ENCODE measurements around the gene SNRPD1. TPM values are rescaled to one million over a fixed set of nuclear protein-coding genes. Genes with fewer than 3 reads are reported as not detected.

SNRPD1 gene
- total RNA-seq, 1 donor from 2014 or later = 128 TPM

DNA sequence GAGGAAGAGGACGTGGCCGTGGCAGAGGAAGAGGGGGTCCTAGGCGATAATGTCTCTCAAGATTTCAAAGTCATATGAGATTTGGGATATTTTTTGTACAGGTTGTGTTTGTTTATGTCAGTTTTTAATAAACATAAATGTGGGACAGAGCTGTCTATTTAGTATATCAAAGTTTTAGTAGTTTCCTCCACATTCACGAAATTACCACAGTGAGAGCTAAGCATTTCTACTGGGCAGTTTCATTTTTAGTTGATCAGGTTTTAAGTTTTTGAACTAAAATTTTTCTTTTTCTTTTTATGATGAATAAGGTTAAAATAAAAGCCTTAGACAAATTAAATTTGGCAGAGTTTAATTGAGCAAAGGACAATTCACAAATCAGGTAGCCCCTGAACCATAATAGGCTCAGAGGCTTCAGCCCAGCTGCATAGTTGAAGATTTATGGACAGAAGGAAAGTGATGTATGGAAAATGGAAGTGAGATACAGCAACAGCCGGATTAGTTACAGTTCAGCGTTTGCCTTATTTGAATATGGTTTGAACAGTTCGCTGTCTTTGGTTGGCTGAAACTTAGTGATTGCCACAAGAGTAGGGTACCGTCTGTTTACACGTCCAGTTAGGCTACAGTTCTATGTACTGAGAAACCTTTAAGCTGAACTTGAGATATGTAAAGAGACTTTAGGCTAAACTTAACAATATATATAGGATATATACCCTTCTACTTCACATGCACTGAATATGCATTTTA, 17.1 kb downstream of the SNRPD1 start:
- no peak overlapping the region for H3K27ac ChIP-seq
- no peaks in the 10 kb centered on the region for H3K27me3 ChIP-seq
- H3K4me3 ChIP-seq = no peak overlapping the region
- H3K4me1 Mint-ChIP-seq = no peaks in the 10 kb centered on the region
- H3K27me3 Mint-ChIP-seq (ENCODE audit: insufficient read depth, low read depth) = no peaks in the 10 kb centered on the region
- no peak overlapping the region for H3K27ac Mint-ChIP-seq
- H3K4me1 ChIP-seq = no peaks in the 10 kb centered on the region
- no peak overlapping the region for H3K4me2 ChIP-seq
- peaks cover 50% of the 10 kb centered on the region for H3K79me2 ChIP-seq (ENCODE audit: low read depth)
- no peak overlapping the region for H3K4me3 Mint-ChIP-seq
- H3K9me3 Mint-ChIP-seq = no peaks in the 10 kb centered on the region
- TF ChIP-seq, protein P1, sequence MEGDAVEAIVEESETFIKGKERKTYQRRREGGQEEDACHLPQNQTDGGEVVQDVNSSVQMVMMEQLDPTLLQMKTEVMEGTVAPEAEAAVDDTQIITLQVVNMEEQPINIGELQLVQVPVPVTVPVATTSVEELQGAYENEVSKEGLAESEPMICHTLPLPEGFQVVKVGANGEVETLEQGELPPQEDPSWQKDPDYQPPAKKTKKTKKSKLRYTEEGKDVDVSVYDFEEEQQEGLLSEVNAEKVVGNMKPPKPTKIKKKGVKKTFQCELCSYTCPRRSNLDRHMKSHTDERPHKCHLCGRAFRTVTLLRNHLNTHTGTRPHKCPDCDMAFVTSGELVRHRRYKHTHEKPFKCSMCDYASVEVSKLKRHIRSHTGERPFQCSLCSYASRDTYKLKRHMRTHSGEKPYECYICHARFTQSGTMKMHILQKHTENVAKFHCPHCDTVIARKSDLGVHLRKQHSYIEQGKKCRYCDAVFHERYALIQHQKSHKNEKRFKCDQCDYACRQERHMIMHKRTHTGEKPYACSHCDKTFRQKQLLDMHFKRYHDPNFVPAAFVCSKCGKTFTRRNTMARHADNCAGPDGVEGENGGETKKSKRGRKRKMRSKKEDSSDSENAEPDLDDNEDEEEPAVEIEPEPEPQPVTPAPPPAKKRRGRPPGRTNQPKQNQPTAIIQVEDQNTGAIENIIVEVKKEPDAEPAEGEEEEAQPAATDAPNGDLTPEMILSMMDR (IDR thresholded peaks at IDR 0.05) = no peak
- TF ChIP-seq EZH2 (IDR thresholded peaks at IDR 0.05) (no peak), EZH2phosphoT487 (IDR thresholded peaks at IDR 0.05) (no peak)
- peaks cover 29% of the 10 kb centered on the region for H3F3A ChIP-seq (ENCODE audit: low read depth)
- no peak for DNase-seq (ENCODE audit: low spot score)
- peaks cover 37% of the 10 kb centered on the region for H3K36me3 Mint-ChIP-seq
- peaks cover 37% of the 10 kb centered on the region for H3K36me3 ChIP-seq
- H4K20me1 ChIP-seq (ENCODE audit: low read depth) = peaks cover 20% of the 10 kb centered on the region
- H2AFZ ChIP-seq (replicated peaks) = no peak overlapping the region
- no peaks in the 10 kb centered on the region for H3K9me3 ChIP-seq (ENCODE audit: low read depth)
- no peak overlapping the region for H3K9ac ChIP-seq

DNA sequence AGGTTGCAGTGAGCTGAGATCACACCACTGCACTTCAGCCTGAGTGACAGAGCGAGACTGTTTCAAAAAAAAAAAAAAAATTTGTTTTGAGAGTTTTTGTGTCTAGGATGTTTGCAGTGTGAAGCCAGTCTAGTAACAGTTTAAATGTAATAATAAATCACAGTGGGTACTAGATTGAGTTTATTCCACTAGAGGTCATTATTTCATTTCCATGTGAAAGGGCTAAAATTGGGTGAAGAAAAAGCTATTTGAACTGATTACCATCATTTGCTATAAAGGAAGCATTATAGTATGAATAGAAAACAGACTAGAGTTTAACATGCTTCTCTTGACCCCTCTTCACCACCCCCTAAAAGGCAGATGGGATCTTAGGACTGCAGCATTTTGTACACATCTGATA, 20.3 kb downstream of the SNRPD1 start:
- Histone ChIP-seq H3K4me3 (no peak overlapping the region), H3K36me3 (peaks cover 29% of the 10 kb centered on the region), H3K27ac (no peak overlapping the region), H3K4me2 (no peak overlapping the region), H3K27me3 (no peaks in the 10 kb centered on the region), H3K9me3 (ENCODE audit: low read depth) (no peaks in the 10 kb centered on the region), H3K4me1 (no peaks in the 10 kb centered on the region), H2AFZ (replicated peaks) (no peak overlapping the region), H3F3A (ENCODE audit: low read depth) (peaks cover 46% of the 10 kb centered on the region), H3K9ac (no peak overlapping the region), H4K20me1 (ENCODE audit: low read depth) (peaks cover 12% of the 10 kb centered on the region), H3K79me2 (ENCODE audit: low read depth) (peaks cover 19% of the 10 kb centered on the region)
- TF ChIP-seq EZH2phosphoT487 (IDR thresholded peaks at IDR 0.05) (no peak), EZH2 (IDR thresholded peaks at IDR 0.05) (no peak)
- TF ChIP-seq, protein P1 (IDR thresholded peaks at IDR 0.05) = no peak
- DNase-seq (ENCODE audit: low spot score) = no peak
- H3K27ac Mint-ChIP-seq = no peak overlapping the region
- H3K36me3 Mint-ChIP-seq = peaks cover 34% of the 10 kb centered on the region
- H3K4me1 Mint-ChIP-seq = no peaks in the 10 kb centered on the region
- H3K27me3 Mint-ChIP-seq (ENCODE audit: insufficient read depth, low read depth) = peaks cover 2% of the 10 kb centered on the region
- no peaks in the 10 kb centered on the region for H3K9me3 Mint-ChIP-seq
- no peak overlapping the region for H3K4me3 Mint-ChIP-seq

DNA sequence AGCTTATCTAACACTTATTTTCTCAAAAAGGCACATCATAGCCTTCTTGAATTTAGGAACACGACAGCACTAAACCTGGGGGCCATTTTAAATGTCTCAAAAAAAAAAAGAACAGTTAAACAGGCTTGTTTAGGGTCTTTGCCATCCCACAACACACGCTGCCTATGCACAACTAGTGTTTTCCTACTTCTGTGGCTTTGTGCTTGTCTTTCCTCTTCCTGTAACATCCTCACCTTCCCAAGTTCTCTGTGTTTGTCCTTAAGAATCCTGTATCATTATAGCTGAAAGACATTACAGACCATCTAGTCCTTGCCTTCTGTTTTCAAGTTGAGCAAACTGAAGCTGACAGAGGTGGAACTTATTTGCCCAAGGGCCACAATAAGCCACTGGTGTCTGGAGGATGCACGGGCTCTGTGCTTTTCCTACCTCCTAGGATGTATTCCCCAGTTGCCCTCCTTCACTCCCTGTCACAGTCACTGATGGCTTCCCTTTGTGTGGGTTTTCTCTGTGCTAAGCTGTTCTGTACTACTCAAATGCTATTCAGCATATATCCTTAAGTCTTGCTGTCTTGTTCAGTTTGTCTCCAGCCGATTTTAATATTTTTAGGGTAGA, 22.6 kb downstream of the SNRPD1 start:
- no peak overlapping the region for H3K9ac ChIP-seq
- H3K4me3 ChIP-seq = no peak overlapping the region
- TF ChIP-seq, protein P1 (IDR thresholded peaks at IDR 0.05) = no peak
- TF ChIP-seq EZH2phosphoT487 (IDR thresholded peaks at IDR 0.05) (no peak), EZH2 (IDR thresholded peaks at IDR 0.05) (no peak)
- H3K4me2 ChIP-seq = no peak overlapping the region
- Mint-ChIP-seq H3K27ac (no peak overlapping the region), H3K9me3 (no peaks in the 10 kb centered on the region), H3K36me3 (peaks cover 28% of the 10 kb centered on the region), H3K27me3 (ENCODE audit: insufficient read depth, low read depth) (peaks cover 7% of the 10 kb centered on the region), H3K4me1 (no peaks in the 10 kb centered on the region), H3K4me3 (no peak overlapping the region)
- no peak overlapping the region for H3K27ac ChIP-seq
- no peaks in the 10 kb centered on the region for H3K9me3 ChIP-seq (ENCODE audit: low read depth)
- H3K36me3 ChIP-seq = peaks cover 16% of the 10 kb centered on the region
- DNase-seq (ENCODE audit: low spot score) = no peak
- H3K27me3 ChIP-seq = no peaks in the 10 kb centered on the region
- H2AFZ ChIP-seq (replicated peaks) = no peak overlapping the region
- H3K4me1 ChIP-seq = no peaks in the 10 kb centered on the region
- H3K79me2 ChIP-seq (ENCODE audit: low read depth) = peaks cover 4% of the 10 kb centered on the region
- H3F3A ChIP-seq (ENCODE audit: low read depth) = peaks cover 35% of the 10 kb centered on the region
- H4K20me1 ChIP-seq (ENCODE audit: low read depth) = no peaks in the 10 kb centered on the region
